HG03571 (cell line): ENCODE data around the gene STAT5B.
"Not testable (repeated sequence)": the region's sequence is repeated elsewhere in the genome, so short reads cannot be mapped to it uniquely, and the experiment has no call there.

Experiments
- ATAC-seq: cut with Tn5 transposase; IDR thresholded peaks from one replicate; pipeline ENCODE4 v1.9.1; 2021; ENCODE audit not compliant: unreplicated experiment

STAT5B gene

DNA sequence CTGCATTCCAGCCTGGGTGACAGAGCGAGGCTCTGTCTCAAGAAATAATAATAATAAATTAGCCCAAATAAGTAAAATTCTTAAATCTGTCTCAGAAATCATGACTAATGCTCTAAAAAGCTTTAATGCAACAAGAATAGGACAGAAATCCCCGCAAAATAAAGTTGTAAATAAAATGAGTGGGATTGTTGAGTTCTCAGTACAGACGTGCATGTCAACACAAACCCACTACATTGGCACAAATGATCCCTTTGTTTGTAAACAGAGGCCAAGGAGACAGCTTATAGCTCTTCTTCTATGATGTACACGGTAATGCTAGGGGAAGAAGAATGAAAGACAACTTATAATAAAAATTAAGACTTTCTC is 6.0 kb downstream of the STAT5B start:
- no peak for ATAC-seq

GRCh38 chr17:42268236-42268635 is 8.0 kb downstream of the STAT5B start:
- ATAC-seq: no peak

DNA sequence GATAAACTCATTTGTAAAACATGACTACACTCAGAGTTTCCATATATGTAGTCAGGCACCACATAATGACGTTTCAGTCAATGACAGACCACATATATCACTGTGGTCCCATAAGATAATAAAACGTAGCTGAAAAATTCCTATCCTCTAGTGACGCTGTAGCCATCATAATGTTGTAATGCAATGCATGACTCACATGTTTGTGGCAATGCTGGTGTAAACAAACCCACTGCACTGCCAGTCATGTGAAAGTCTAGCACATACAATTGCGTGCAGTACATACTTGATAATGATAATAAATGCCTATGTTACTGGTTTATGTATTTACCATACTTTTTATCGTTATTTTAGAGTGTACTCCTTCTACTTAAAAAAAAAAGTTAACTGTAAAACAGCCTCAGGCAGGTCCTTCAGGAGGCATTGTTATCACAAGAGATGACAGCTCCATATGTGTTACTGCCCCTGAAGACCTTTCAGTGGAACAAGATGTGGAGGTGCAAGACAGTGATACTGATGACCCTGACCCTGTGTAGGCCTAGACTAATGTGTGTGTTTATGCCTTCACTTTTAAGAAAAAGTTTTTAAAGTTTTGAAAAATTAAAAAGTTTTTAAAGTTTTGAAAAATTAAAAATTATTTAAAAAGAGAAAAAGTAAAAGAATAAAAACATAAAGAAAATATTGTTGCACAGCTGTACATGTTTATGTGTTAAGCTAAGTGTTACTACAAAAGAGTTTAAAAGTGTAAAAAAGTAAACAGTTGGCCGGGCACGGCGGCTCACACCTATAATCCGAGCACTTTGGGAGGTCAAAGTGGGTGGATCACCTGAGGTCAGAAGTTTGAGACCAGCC is 9.0 kb downstream of the STAT5B start:
- no peak for ATAC-seq

GRCh38 chr17:42266462-42266861 is 9.7 kb downstream of the STAT5B start:
- ATAC-seq: no peak

DNA sequence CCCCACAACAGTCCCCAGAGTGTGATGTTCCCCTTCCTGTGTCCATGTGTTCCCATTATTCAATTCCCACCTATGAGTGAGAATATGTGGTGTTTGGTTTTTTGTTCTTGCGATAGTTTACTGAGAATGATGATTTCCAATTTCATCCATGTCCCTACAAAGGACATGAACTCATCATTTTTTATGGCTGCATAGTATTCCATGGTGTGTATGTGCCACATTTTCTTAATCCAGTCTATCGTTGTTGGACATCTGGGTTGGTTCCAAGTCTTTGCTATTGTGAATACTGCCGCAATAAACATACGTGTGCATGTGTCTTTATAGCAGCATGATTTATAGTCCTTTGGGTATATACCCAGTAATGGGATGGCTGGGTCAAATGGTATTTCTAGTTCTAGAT is 11.8 kb downstream of the STAT5B start:
- ATAC-seq: not testable (repeated sequence)

GRCh38 chr17:42260318-42260717 is 15.9 kb downstream of the STAT5B start:
- no peak for ATAC-seq

GRCh38 chr17:42255445-42255844 is 20.7 kb downstream of the STAT5B start:
- ATAC-seq: no peak

DNA sequence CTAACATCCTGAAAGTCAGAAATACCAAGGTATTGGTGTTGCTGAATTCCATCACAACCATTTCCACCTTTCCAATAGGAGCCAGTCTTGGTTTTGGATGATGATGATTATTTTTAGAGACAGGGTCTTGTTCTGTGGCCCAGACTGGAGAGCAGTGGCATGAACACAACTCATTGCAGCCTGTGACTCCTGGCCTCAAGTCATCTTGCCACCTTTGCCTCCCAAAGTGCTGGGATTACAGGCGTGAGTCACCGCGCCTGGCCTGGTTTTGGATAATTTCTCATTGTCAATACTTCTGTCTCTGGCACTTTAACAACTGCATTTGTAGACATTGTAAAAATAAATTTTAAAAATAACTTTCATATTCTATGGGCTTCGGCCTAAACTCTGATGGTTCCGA is 22.6 kb downstream of the STAT5B start:
- ATAC-seq: no peak

DNA sequence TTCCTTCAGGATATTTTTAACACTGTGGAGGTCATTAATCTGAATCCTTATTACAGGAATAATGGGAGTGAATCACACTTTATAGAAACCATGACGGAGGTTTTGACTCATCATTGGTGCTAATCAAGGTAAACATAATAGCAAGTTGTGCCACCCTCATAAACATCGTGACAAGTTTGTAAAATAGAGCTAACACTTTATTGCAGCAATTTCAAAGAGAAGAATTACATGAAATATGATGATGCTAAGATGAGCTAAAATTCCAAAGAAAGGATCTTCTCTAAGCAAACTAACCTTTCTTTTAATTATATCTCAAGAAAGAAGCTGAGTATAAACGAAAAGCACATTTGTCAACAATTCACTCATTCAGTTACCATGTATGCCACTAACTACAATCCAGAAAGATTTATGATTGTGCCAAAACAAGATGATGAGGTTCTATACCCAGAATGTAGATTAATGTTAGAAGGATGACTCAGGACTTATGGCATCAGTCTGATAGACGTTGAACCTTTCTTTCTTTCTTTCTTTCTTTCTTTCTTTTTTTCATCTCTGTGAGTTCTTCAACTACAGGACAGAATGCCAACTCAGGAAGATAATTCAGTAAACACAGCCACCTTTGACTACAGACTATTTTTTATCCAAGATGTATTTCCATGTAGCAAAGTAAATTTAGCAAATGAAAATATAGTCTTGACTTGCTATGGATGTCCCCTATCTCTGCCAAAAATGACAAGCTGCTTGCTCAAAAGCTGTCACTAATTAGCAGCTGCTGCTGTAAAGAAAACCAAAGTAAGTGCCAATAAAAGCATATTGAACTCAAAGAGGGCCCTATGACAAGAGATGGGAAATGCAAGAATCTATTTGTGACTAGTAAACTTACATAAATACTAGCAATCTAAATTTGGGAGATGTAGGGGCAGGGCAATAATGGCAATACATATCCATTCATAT is 23.3 kb downstream of the STAT5B start:
- ATAC-seq: no peak

DNA sequence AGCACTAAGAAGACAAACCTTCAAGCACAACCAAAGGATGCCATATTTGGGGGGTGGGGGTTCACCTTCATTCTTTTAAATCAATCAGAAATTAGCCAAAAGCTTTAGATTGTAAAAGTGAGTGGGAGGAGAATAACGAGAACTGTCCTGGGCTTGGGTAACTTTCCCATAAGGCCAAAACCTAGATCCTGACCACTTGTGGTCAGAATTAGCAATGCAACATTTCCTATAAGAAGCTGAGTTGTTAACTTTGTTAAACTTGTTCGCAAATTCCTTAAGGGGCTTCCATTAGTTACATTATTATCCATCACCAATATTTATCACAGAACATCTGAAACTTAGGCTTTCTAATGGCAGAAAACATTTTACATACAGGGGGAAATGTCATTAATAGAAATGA is 25.1 kb downstream of the STAT5B start:
- ATAC-seq: no peak

GRCh38 chr17:42249681-42250446 is 26.3 kb downstream of the STAT5B start:
- ATAC-seq: no peak

DNA sequence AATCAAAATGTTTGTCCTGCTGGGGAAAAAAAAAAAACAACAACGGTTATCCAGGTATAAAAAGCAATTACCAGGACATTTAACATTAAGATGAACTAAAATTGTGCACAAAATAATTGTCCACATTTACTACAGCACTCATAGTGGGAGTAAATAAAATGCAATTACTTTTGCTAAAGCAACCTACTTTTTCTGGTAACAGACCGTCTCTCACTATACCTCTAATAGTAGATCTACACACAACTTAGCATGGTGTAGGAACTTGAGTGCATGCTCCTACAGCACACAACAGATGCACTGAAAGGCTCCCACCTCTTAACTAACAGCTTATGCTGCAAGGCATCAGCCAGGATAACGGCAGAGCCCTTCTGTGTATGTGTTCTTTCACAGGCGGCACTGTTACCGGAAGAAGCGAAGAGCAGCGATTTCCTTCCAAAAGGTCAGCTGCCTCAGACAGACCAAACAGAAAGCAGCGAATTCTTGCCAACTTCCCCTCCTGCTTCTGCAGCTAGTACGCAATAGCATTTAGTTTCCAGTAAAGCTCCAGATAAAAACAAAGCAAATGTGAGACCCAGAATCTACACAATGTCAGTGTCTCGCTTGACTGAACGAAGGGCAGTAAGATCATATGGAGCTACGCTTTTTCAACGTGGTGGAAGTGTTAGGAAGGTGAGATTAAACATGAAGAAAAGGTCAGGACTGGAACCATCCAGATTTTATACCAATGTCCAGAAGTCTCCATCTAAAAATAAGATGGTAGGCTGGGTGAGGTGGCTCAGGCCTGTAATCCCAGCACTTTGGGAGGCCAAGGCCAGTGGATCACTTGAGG is 27.6 kb downstream of the STAT5B start:
- peak; percentile 71 for ATAC-seq

DNA sequence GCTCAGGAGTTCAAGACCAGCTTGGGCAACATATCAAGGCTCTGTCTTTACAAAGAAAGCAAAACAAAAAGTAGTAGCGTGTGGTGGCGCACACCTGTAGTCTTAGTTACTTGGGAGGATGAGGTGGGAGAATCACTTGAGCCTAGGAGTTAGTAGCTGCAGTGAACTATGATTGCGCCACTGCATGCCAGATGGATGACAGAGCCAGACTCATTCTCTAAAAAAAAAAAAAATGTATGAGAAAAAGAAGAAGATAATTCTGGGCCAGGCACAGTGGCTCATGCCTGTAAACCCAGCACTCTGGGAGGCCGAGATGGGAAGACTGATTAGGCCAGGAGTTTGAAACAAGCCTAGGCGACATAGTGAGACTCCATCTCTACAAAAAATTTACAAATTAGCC is 28.5 kb downstream of the STAT5B start:
- ATAC-seq: no peak

GRCh38 chr17:42246515-42246914 is 29.7 kb downstream of the STAT5B start:
- ATAC-seq: no peak

DNA sequence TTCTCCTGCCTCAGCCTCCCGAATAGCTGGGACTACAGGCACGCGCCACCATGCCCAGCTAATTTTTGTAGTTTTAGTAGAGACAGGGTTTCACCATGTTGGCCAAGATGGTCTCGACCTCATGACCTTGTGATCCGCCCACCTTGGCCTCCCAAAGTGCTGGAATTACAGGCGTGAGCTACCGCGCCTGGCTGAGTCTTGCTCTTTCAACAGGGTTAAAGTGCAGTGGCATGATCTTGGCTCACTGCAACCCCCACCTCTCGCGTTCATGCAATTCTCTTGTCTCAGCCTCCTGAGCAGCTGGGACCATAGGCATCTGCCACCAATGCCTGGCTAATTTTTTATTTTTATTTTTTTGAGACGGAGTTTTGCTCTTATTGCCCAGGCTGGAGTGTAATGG is 31.0 kb downstream of the STAT5B start:
- not testable (repeated sequence) for ATAC-seq

GRCh38 chr17:42244116-42244515 is 32.1 kb downstream of the STAT5B start:
- ATAC-seq: not testable (repeated sequence)

- ATAC-seq: no peak
Measured at GRCh38 chr17:42243493-42243982, 32.7 kb downstream of the STAT5B start.

GRCh38 chr17:42241871-42242270 is 34.3 kb downstream of the STAT5B start:
- no peak for ATAC-seq

DNA sequence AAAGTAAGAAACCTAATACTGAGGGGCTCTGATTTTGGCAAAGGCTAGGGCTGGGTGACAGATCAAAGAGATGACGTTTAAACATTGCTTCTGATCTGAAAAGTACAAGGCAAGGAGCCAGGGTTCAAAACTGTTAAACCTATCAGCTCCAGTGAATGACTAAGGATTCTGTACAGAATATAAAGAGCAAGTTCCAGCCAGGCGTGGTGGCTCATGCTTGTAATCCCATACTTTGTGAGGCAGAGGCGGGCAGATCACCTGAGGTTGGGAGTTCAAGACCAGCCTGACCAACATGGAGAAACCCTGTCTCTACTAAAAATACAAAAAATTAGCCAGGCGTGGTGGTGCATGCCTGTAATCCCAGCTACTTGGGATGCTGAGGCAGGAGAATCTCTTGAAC is 35.3 kb downstream of the STAT5B start:
- ATAC-seq: not testable (repeated sequence)

GRCh38 chr17:42240201-42240600 is 36.0 kb downstream of the STAT5B start:
- no peak for ATAC-seq
